RWPE2 (cell line): Measurements from ENCODE around the gene RHOT2.

Experiments
- ATAC-seq: fragments of 200-7000 bp; cut with Tn5 transposase; 3 replicates; pipeline ENCODE4 v1.9.1; 2021; ENCODE audit warnings: low read depth
- DNase-seq: peaks from one replicate; pipeline ENCODE4 v3.0.0-alpha.2; 2020; ENCODE audit warnings: low spot score
- H3K27ac ChIP-seq: fragments of 450-650 bp; 2 replicates; pipeline ENCODE4 v1.5.1; 2017; ENCODE audit warnings: mild to moderate bottlenecking; ENCODE audit not compliant: poor library complexity, severe bottlenecking
- H3K27me3 ChIP-seq: fragments of 250-450 bp; sonication (Bioruptor Pico); 2 replicates; pipeline ENCODE4 v1.5.1; 2021; ENCODE audit warnings: mild to moderate bottlenecking, moderate library complexity; ENCODE audit not compliant: insufficient read depth, poor library complexity, severe bottlenecking
- H3K36me3 ChIP-seq: fragments of 250-450 bp; sonication (Bioruptor Pico); 2 replicates; pipeline ENCODE4 v1.5.1; 2020; ENCODE audit warnings: low read depth, mild to moderate bottlenecking, moderate library complexity
- H3K4me1 ChIP-seq: fragments of 250-450 bp; sonication (Bioruptor Pico); 2 replicates; pipeline ENCODE4 v1.5.1; 2021; ENCODE audit warnings: mild to moderate bottlenecking, moderate library complexity; ENCODE audit not compliant: insufficient read depth, poor library complexity, severe bottlenecking
- H3K4me3 ChIP-seq: fragments of 250-450 bp; sonication (Bioruptor Pico); 2 replicates; pipeline ENCODE4 v1.5.1; 2021; ENCODE audit warnings: mild to moderate bottlenecking, moderate library complexity; ENCODE audit not compliant: severe bottlenecking
- H3K9me3 ChIP-seq: fragments of 250-450 bp; sonication (Bioruptor Pico); 2 replicates; pipeline ENCODE4 v1.5.1; 2021; ENCODE audit warnings: mild to moderate bottlenecking, moderate library complexity; ENCODE audit not compliant: severe bottlenecking
- TF ChIP-seq, protein P1 (sequence below): fragments of 450-650 bp; IDR thresholded peaks from one replicate; pipeline ENCODE4 v1.5.1; 2017; ENCODE audit warnings: mild to moderate bottlenecking, moderate library complexity; ENCODE audit not compliant: poor library complexity, severe bottlenecking

The RHOT2 gene

DNA sequence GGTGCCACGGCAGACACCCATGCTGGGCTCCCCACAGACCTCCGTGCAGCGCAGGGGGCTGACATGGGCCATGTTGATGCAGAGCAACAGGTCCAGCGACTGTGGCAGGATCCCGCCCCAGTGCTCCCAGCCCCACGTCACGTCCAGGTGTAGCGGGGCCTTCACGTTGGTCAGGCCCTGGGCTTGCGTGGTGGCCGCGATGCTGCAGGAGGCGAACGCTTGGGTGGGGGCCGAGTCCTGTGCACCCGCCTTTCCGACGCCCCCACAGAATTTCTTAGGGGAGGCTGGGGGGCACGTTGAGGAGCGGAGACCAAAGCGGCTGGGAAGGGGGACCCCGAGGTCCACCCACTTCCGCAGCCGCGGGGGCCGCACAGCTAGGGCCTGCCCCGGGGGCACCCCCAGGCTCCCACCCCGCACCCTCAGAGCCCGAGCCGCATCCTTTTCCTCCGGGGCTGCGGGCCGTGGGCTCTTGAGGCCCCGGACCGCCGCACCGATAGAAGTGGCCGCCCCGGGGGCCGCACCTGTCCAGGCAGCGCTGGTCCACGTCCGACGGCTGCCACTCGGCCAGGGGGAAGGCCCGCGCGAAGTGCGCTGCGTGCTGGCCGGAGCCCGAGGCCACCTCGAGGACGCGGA lies 32.2 kb upstream of the RHOT2 start:
- peak overlapping the region; percentile 44 for H3K27ac ChIP-seq
- ATAC-seq (no peak; the same call in 2 of the 3 replicates), DNase-seq (no peak)
- H3K27me3 ChIP-seq = no peaks in the 10 kb centered on the region
- H3K36me3 ChIP-seq = no peaks in the 10 kb centered on the region
- peak overlapping the region; percentile 82 for H3K4me3 ChIP-seq
- TF ChIP-seq, protein P1, sequence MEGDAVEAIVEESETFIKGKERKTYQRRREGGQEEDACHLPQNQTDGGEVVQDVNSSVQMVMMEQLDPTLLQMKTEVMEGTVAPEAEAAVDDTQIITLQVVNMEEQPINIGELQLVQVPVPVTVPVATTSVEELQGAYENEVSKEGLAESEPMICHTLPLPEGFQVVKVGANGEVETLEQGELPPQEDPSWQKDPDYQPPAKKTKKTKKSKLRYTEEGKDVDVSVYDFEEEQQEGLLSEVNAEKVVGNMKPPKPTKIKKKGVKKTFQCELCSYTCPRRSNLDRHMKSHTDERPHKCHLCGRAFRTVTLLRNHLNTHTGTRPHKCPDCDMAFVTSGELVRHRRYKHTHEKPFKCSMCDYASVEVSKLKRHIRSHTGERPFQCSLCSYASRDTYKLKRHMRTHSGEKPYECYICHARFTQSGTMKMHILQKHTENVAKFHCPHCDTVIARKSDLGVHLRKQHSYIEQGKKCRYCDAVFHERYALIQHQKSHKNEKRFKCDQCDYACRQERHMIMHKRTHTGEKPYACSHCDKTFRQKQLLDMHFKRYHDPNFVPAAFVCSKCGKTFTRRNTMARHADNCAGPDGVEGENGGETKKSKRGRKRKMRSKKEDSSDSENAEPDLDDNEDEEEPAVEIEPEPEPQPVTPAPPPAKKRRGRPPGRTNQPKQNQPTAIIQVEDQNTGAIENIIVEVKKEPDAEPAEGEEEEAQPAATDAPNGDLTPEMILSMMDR = no peak
- peaks cover 4% of the 10 kb centered on the region for H3K4me1 ChIP-seq
- no peaks in the 10 kb centered on the region for H3K9me3 ChIP-seq

- Histone ChIP-seq H3K36me3 (no peaks in the 10 kb centered on the region), H3K9me3 (no peaks in the 10 kb centered on the region), H3K4me3 (peak within 1 kb of the TSS; percentile 82), H3K4me1 (no peaks in the 10 kb centered on the region), H3K27me3 (no peaks in the 10 kb centered on the region), H3K27ac (peak within 1 kb of the TSS; percentile 44)
- ATAC-seq (peak; percentile 82), DNase-seq (peak; percentile 97)
- TF ChIP-seq, protein P1 = peak; percentile 10
Measured at GRCh38 chr16:636206-637080, 31.5 kb upstream of the RHOT2 start, which contains the start of gene METTL26. Gene METTL26 (minus strand): TSS chr16:636305. CDS start chr16:636290, 15 bp downstream.

DNA sequence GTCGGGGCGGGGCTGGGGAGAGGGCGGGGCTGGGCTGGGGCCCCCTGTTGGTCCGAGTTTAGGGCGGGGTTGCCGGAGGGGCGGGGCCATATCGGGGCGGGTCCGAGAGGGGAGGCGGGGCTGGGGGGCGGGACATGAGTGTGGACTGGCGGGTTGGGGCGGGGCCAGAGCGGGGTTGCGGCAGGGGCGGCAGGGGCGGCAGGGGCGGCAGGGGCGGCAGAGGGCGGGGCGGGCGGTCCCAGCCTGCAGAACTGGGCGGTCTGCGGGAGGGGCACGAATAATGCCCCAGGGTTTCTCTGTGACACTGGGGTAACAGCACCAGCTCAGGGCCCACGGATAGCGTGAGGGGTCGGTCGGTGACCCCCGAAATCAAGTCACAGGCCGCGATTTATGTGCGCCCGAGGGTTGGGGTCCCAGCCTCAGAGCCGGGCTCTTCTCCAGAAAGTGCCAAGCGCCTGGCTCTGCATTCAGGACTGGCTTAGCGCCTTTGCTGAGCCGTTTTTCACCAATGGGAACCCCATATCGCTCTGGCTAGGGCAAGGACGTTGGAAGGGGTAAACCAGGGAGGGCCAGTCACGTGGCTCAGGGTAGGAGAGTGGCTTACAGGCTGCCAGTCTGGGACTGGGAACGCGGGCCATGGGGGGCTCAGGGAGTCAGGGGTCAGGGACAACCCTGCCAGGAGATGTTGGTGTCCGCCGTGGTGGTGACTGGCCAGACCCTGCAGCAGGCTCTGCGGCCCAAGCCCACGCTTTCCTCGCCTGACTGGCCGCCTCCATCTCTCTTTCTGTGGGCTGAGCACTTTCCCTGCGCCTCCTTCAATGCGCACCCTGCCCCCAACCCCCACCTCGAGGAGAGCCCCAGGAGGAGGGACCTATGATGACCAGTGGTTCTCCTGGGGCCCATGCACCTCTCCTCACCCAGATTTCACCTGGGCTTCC lies 30.6 kb upstream of the RHOT2 start:
- H3K27ac ChIP-seq = peak overlapping the region; percentile 44
- no peaks in the 10 kb centered on the region for H3K4me1 ChIP-seq
- no peaks in the 10 kb centered on the region for H3K9me3 ChIP-seq
- H3K36me3 ChIP-seq = no peaks in the 10 kb centered on the region
- DNase-seq = no peak
- TF ChIP-seq, protein P1 = no peak
- peak overlapping the region; percentile 82 for H3K4me3 ChIP-seq
- ATAC-seq = no peak
- H3K27me3 ChIP-seq = no peaks in the 10 kb centered on the region

DNA sequence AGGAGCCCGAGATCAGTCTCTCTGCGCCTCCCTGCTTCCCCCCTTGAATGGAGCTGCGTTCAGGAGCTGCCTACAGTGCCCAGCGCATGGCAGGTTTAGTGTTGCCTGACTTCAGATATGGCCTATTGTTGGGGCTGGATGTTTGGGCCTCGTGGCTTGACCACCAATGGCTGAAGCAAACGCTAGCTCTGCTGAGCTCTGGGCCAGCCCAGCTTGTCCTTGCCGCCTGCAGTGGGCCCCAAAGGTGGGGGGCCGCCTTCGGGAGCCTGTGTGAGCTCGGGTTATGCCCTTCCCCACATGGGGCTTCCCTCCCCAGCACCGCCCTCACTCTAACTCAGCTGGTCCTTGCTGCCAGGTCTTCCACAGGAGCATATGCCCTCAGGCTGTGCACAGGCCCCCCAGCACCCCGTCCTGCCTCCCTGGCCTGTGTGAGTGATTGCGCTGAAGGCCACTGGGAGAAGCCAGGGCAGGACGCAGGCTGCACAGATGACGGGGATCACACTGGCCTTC lies 29.8 kb upstream of the RHOT2 start:
- no peak for ATAC-seq
- H3K27ac ChIP-seq = no peak overlapping the region
- H3K9me3 ChIP-seq = no peaks in the 10 kb centered on the region
- H3K27me3 ChIP-seq = no peaks in the 10 kb centered on the region
- TF ChIP-seq, protein P1 = no peak
- no peak overlapping the region for H3K4me3 ChIP-seq
- DNase-seq = no peak
- H3K4me1 ChIP-seq = no peaks in the 10 kb centered on the region
- no peaks in the 10 kb centered on the region for H3K36me3 ChIP-seq
